ENCODE measurements around the gene PDZRN4.

PDZRN4 gene

GRCh38 chr12:41223600-41223999, 35.5 kb downstream of the PDZRN4 start:
- Histone ChIP-seq H3K4me1 (ENCODE audit: insufficient read depth, low read length, poor library complexity, severe bottlenecking) (peaks cover 95% of the 10 kb centered on the region), H3K9ac (ENCODE audit: low read depth, low read length, poor library complexity, severe bottlenecking) (peak overlapping the region; percentile 74), H3K36me3 (ENCODE audit: insufficient read depth, low read length) (no peaks in the 10 kb centered on the region), H3K27me3 (ENCODE audit: insufficient read depth, low read length, poor library complexity, severe bottlenecking) (no peaks in the 10 kb centered on the region), H4K20me1 (ENCODE audit: insufficient read depth, low read length, poor library complexity, severe bottlenecking) (no peaks in the 10 kb centered on the region), H3K79me2 (ENCODE audit: insufficient read depth, low read length) (no peaks in the 10 kb centered on the region), H3F3A (ENCODE audit: low read depth) (peaks cover 24% of the 10 kb centered on the region), H3K4me2 (ENCODE audit: low read depth, low read length, poor library complexity, severe bottlenecking) (no peak overlapping the region), H3K9me2 (replicated peaks; ENCODE audit: low read depth, low read length) (no peaks in the 10 kb centered on the region), H3K4me3 (ENCODE audit: low read length, poor library complexity, severe bottlenecking) (no peak overlapping the region), H2AFZ (ENCODE audit: low read length) (peak overlapping the region; percentile 70), H3K9me3 (ENCODE audit: insufficient read depth, low read depth, low read length) (no peaks in the 10 kb centered on the region)
- TF ChIP-seq EZH2phosphoT487 (IDR thresholded peaks at IDR 0.05; ENCODE audit: borderline replicate concordance), result no peak
- TF ChIP-seq, protein P1, sequence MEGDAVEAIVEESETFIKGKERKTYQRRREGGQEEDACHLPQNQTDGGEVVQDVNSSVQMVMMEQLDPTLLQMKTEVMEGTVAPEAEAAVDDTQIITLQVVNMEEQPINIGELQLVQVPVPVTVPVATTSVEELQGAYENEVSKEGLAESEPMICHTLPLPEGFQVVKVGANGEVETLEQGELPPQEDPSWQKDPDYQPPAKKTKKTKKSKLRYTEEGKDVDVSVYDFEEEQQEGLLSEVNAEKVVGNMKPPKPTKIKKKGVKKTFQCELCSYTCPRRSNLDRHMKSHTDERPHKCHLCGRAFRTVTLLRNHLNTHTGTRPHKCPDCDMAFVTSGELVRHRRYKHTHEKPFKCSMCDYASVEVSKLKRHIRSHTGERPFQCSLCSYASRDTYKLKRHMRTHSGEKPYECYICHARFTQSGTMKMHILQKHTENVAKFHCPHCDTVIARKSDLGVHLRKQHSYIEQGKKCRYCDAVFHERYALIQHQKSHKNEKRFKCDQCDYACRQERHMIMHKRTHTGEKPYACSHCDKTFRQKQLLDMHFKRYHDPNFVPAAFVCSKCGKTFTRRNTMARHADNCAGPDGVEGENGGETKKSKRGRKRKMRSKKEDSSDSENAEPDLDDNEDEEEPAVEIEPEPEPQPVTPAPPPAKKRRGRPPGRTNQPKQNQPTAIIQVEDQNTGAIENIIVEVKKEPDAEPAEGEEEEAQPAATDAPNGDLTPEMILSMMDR (conservative IDR thresholded peaks at IDR 0.05; ENCODE audit: low read length), result no peak

DNA sequence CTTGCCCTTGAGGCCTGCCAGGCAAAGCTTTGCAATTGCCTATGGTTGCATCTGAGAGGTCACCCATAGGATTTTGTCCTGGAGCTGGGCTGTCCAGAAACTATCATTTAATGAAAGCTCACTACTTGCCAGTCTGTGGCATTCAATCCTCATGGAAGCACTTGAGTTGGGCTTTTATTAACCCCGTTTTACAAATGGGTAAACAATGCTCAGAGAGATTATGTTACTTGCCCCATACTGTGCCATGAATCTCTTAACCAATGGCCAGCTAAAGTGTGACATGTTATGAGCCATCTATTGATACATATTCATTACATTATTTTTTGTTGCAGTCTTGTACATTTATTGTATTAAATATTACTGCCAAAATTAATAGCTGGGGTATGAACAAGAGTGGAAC, 35.9 kb downstream of the PDZRN4 start:
- TF ChIP-seq EZH2phosphoT487 (IDR thresholded peaks at IDR 0.05; ENCODE audit: borderline replicate concordance), result no peak
- TF ChIP-seq, protein P1 (conservative IDR thresholded peaks at IDR 0.05; ENCODE audit: low read length), result no peak
- peaks cover 92% of the 10 kb centered on the region for H3K4me1 ChIP-seq (ENCODE audit: insufficient read depth, low read length, poor library complexity, severe bottlenecking)
- no peak overlapping the region for H3K4me3 ChIP-seq (ENCODE audit: low read length, poor library complexity, severe bottlenecking)
- H3F3A ChIP-seq (ENCODE audit: low read depth), result peaks cover 24% of the 10 kb centered on the region
- H3K9ac ChIP-seq (ENCODE audit: low read depth, low read length, poor library complexity, severe bottlenecking), result peak overlapping the region; percentile 74
- no peaks in the 10 kb centered on the region for H3K36me3 ChIP-seq (ENCODE audit: insufficient read depth, low read length)
- no peaks in the 10 kb centered on the region for H4K20me1 ChIP-seq (ENCODE audit: insufficient read depth, low read length, poor library complexity, severe bottlenecking)
- H3K9me2 ChIP-seq (replicated peaks; ENCODE audit: low read depth, low read length), result no peaks in the 10 kb centered on the region
- peak overlapping the region; percentile 70 for H2AFZ ChIP-seq (ENCODE audit: low read length)
- no peaks in the 10 kb centered on the region for H3K9me3 ChIP-seq (ENCODE audit: insufficient read depth, low read depth, low read length)
- H3K4me2 ChIP-seq (ENCODE audit: low read depth, low read length, poor library complexity, severe bottlenecking), result no peak overlapping the region
- H3K79me2 ChIP-seq (ENCODE audit: insufficient read depth, low read length), result no peaks in the 10 kb centered on the region
- H3K27me3 ChIP-seq (ENCODE audit: insufficient read depth, low read length, poor library complexity, severe bottlenecking), result no peaks in the 10 kb centered on the region

DNA sequence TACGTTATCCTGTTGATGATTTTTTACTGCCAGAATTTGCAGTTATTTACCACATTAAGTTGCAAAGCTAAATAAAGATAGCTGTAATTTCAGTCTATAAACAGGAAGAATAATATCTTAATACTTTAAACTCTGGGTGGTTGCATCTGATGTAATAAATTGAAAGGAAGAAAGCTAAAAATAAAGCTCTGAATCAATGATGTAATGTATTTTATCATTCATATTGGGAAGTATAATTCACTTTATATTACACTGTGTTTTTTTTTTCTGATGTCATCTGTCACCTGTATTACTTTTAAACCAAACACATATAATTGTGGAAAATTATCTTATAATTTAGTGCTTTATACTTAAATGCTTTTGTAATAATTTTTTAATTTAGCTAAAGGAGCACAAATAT, 37.1 kb downstream of the PDZRN4 start:
- H3F3A ChIP-seq (ENCODE audit: low read depth), result peaks cover 24% of the 10 kb centered on the region
- H2AFZ ChIP-seq (ENCODE audit: low read length), result no peak overlapping the region
- H3K36me3 ChIP-seq (ENCODE audit: insufficient read depth, low read length), result no peaks in the 10 kb centered on the region
- H4K20me1 ChIP-seq (ENCODE audit: insufficient read depth, low read length, poor library complexity, severe bottlenecking), result no peaks in the 10 kb centered on the region
- H3K4me1 ChIP-seq (ENCODE audit: insufficient read depth, low read length, poor library complexity, severe bottlenecking), result peaks cover 81% of the 10 kb centered on the region
- no peak overlapping the region for H3K4me2 ChIP-seq (ENCODE audit: low read depth, low read length, poor library complexity, severe bottlenecking)
- H3K79me2 ChIP-seq (ENCODE audit: insufficient read depth, low read length), result no peaks in the 10 kb centered on the region
- no peaks in the 10 kb centered on the region for H3K9me2 ChIP-seq (replicated peaks; ENCODE audit: low read depth, low read length)
- H3K9ac ChIP-seq (ENCODE audit: low read depth, low read length, poor library complexity, severe bottlenecking), result no peak overlapping the region
- TF ChIP-seq EZH2phosphoT487 (IDR thresholded peaks at IDR 0.05; ENCODE audit: borderline replicate concordance), result no peak
- H3K9me3 ChIP-seq (ENCODE audit: insufficient read depth, low read depth, low read length), result no peaks in the 10 kb centered on the region
- no peak overlapping the region for H3K4me3 ChIP-seq (ENCODE audit: low read length, poor library complexity, severe bottlenecking)
- H3K27me3 ChIP-seq (ENCODE audit: insufficient read depth, low read length, poor library complexity, severe bottlenecking), result no peaks in the 10 kb centered on the region
